ENCODE data around the gene CTSZ. TPM values are rescaled to one million over a fixed set of nuclear protein-coding genes. Genes with fewer than 3 reads are reported as not detected.
A peak's percentile ranks its signal among the peaks of the same experiment; 100 is the strongest.

The CTSZ gene
- polyA plus RNA-seq, 3 donors: 62.6 to 755 (median 86.4) TPM

DNA sequence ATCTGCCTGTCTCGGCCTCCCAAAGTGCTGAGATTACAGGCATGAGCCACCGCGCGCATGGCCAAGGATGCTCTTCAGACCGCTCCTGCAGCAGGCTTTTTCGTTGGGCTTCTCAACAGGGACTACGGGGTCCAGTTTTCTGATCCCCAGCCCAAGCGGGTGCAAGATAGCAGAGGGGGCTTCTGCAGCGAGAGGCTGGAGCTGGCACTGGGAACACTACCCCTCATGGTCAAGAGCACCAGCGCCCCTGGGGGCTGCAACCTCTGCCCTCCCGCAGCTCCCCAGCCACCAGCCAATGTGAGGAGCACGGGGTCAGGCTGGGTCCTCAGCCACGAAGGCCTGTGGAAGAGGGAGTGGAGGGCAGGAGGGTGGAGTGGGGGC is 6.0 kb downstream of the CTSZ start:
- intact Hi-C loops (cut with micrococcal nuclease): loop anchor here in 1 of 2 donors (10.0 kb wide), 1 partner anchor 116 kb away; no protein-coding TSS in a partner anchor

DNA sequence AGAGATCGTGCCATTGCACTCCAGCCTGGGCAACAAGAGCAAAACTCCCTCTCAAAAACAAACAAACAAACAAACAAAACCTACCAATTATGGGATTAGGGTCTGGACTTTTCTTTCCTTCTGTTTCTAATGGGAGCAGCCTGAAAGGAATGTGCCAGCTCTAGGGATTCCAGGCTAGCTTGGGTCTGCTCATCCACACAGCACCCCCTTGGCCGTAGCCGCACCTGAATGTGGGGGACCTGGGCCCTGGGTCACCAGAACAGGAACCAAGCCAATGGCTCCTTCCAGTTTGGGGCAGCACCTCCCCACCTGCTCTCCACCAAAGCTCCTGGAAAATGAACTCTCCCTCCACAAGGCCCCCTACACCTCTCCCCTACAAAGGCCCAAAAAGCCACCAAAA is 6.7 kb downstream of the CTSZ start:
- Histone ChIP-seq H3K4me1 (ENCODE audit: control insufficient read depth in 1 of 2, insufficient read depth in 2 of 2, low read length in 2 of 2) (peaks cover 25 to 38% of the 10 kb centered on the region in 2 donors), H3K9me3 (replicated peaks in 1 of 2; ENCODE audit: control insufficient read depth in 1 of 2, insufficient read depth in 1 of 2, low read length in 2 of 2) (no peaks in the 10 kb centered on the region), H4K20me1 (ENCODE audit: insufficient read depth, low read length) (peaks cover 98% of the 10 kb centered on the region), H3K27me3 (ENCODE audit: control insufficient read depth in 2 of 2, insufficient read depth in 2 of 2, low read length in 2 of 2) (no peaks in the 10 kb centered on the region), H3K36me3 (replicated peaks in 1 of 2; ENCODE audit: control insufficient read depth in 1 of 2, insufficient read depth in 2 of 2, low read length in 2 of 2) (peaks cover 85 to 88% of the 10 kb centered on the region in 2 donors), H3K4me2 (replicated peaks; ENCODE audit: extremely low read depth, low read length, poor library complexity, severe bottlenecking) (no peak overlapping the region), H3K9ac (ENCODE audit: insufficient read depth, low read length, poor library complexity, severe bottlenecking) (no peak overlapping the region), H3K27ac (ENCODE audit: low read depth in 1 of 2, low read length in 2 of 2) (no peak overlapping the region), H3K4me3 (replicated peaks in 1 of 3; ENCODE audit: low read depth in 2 of 3, low read length in 3 of 3) (no peak overlapping the region), H3K79me2 (ENCODE audit: insufficient read depth, low read length) (peaks cover 91% of the 10 kb centered on the region), H2AFZ (ENCODE audit: insufficient read depth, low read depth, low read length, poor library complexity, severe bottlenecking) (no peak overlapping the region)
- no peak for DNase-seq
- 0% methylated on average over 1 of the region's 3 CpGs for WGBS (ENCODE audit: insufficient coverage)
- TF ChIP-seq, protein P1, sequence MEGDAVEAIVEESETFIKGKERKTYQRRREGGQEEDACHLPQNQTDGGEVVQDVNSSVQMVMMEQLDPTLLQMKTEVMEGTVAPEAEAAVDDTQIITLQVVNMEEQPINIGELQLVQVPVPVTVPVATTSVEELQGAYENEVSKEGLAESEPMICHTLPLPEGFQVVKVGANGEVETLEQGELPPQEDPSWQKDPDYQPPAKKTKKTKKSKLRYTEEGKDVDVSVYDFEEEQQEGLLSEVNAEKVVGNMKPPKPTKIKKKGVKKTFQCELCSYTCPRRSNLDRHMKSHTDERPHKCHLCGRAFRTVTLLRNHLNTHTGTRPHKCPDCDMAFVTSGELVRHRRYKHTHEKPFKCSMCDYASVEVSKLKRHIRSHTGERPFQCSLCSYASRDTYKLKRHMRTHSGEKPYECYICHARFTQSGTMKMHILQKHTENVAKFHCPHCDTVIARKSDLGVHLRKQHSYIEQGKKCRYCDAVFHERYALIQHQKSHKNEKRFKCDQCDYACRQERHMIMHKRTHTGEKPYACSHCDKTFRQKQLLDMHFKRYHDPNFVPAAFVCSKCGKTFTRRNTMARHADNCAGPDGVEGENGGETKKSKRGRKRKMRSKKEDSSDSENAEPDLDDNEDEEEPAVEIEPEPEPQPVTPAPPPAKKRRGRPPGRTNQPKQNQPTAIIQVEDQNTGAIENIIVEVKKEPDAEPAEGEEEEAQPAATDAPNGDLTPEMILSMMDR (IDR thresholded peaks at IDR 0.05): no peak
- Mint-ChIP-seq H3K27me3 (ENCODE audit: low read depth in 3 of 3) (no peaks in the 10 kb centered on the region), H3K36me3 (peaks cover 79 to 92% of the 10 kb centered on the region in 2 donors), H3K4me1 (peaks cover 39% of the 10 kb centered on the region), H3K27ac (peak overlapping the region; percentile 53 to 85 (median 67)), H3K9me3 (peaks cover 0 to 1% (median 0%) of the 10 kb centered on the region in 7 donors), H3K4me3 (no peak overlapping the region)
- intact Hi-C loops (cut with micrococcal nuclease): loop anchor here in 1 of 2 donors (10.0 kb wide), 1 partner anchor 116 kb away; no protein-coding TSS in a partner anchor

More for the DNA sequence above, 6.0 kb downstream of the CTSZ start:
- TF ChIP-seq, protein P1 (IDR thresholded peaks at IDR 0.05): no peak
- Mint-ChIP-seq H3K9me3 (peaks cover 0 to 1% (median 0%) of the 10 kb centered on the region in 7 donors), H3K27ac (peak overlapping the region in 5 of 7 donors; percentile 19 to 88 (median 81)), H3K27me3 (ENCODE audit: low read depth in 3 of 3) (no peaks in the 10 kb centered on the region), H3K4me1 (peaks cover 41% of the 10 kb centered on the region), H3K4me3 (no peak overlapping the region), H3K36me3 (peaks cover 72 to 87% of the 10 kb centered on the region in 2 donors)
- peaks cover 91% of the 10 kb centered on the region for H3K79me2 ChIP-seq (ENCODE audit: insufficient read depth, low read length)
- H3K27ac ChIP-seq (ENCODE audit: low read depth in 1 of 2, low read length in 2 of 2): peak overlapping the region in 1 of 2 donors; percentile 98
- H3K4me2 ChIP-seq (replicated peaks; ENCODE audit: extremely low read depth, low read length, poor library complexity, severe bottlenecking): no peak overlapping the region
- H4K20me1 ChIP-seq (ENCODE audit: insufficient read depth, low read length): peaks cover 98% of the 10 kb centered on the region
- H3K4me1 ChIP-seq (ENCODE audit: control insufficient read depth in 1 of 2, insufficient read depth in 2 of 2, low read length in 2 of 2): peaks cover 32 to 46% of the 10 kb centered on the region in 2 donors
- no peaks in the 10 kb centered on the region for H3K9me3 ChIP-seq (replicated peaks in 1 of 2; ENCODE audit: control insufficient read depth in 1 of 2, insufficient read depth in 1 of 2, low read length in 2 of 2)
- 90% methylated on average over 12 of the region's 13 CpGs for WGBS (ENCODE audit: insufficient coverage)
- H2AFZ ChIP-seq (ENCODE audit: insufficient read depth, low read depth, low read length, poor library complexity, severe bottlenecking): no peak overlapping the region
- no peak overlapping the region for H3K4me3 ChIP-seq (replicated peaks in 1 of 3; ENCODE audit: low read depth in 2 of 3, low read length in 3 of 3)
- no peaks in the 10 kb centered on the region for H3K27me3 ChIP-seq (ENCODE audit: control insufficient read depth in 2 of 2, insufficient read depth in 2 of 2, low read length in 2 of 2)
- H3K9ac ChIP-seq (ENCODE audit: insufficient read depth, low read length, poor library complexity, severe bottlenecking): no peak overlapping the region
- DNase-seq: no peak
- H3K36me3 ChIP-seq (replicated peaks in 1 of 2; ENCODE audit: control insufficient read depth in 1 of 2, insufficient read depth in 2 of 2, low read length in 2 of 2): peaks cover 77 to 80% of the 10 kb centered on the region in 2 donors

Measured in CD14-positive monocyte (primary cell).